ENCODE data around the gene CMKLR1.

DNA sequence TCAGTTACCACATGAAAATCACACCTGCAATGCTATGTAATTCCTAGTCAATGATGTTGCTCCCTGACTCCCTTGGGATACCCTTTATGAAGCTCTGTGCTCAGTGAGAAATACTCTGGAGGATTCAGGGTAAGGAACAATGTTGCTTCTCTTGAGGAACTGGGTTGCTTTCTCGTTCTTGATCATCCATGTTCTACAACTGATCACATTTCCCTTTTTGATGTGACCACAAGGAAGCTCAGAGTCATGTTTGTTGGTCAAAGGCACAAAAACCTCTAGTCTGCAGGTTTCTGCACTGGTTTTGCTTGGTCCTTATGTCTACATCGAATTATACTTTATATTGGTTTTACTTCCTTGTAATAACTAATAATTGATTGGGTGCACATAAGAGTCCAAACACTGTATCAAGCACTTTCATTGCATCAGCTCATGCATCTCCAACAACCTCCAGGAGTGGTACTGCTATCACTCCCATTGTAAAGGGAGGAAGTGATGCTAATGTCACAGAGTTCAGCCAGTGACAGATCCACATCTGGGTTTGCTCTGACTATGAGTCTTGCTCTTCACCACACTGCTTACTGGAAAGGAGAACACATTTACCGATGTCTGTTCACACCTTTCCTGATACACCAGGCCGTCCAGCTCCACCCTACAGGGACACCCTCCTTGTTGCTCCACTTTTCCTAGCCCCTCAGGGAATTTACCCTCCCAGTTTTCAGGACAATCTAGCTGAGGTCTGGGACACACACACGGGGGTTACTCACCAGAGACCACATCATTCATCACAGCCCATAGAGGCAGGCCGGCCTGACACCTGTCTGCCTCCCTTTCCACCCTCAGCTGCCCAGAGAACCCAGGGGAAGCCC is 41.0 kb downstream of the CMKLR1 start:
- TF ChIP-seq, protein P1, sequence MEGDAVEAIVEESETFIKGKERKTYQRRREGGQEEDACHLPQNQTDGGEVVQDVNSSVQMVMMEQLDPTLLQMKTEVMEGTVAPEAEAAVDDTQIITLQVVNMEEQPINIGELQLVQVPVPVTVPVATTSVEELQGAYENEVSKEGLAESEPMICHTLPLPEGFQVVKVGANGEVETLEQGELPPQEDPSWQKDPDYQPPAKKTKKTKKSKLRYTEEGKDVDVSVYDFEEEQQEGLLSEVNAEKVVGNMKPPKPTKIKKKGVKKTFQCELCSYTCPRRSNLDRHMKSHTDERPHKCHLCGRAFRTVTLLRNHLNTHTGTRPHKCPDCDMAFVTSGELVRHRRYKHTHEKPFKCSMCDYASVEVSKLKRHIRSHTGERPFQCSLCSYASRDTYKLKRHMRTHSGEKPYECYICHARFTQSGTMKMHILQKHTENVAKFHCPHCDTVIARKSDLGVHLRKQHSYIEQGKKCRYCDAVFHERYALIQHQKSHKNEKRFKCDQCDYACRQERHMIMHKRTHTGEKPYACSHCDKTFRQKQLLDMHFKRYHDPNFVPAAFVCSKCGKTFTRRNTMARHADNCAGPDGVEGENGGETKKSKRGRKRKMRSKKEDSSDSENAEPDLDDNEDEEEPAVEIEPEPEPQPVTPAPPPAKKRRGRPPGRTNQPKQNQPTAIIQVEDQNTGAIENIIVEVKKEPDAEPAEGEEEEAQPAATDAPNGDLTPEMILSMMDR (IDR thresholded peaks at IDR 0.05), result no peak
- TF ChIP-seq EZH2 (IDR thresholded peaks at IDR 0.05; ENCODE audit: borderline replicate concordance, insufficient read depth, low read depth, low read length, poor library complexity, severe bottlenecking), result no peak

All from B cell (primary cell).